Natural killer cell (primary cell): ENCODE data around the gene TRIM62. TPM values are rescaled to one million over a fixed set of nuclear protein-coding genes. Genes with fewer than 3 reads are reported as not detected.

ENCODE experiments used
- ATAC-seq, 3 donors: fragments of 150-1000 bp in 2 of 3; fragments of 200-7000 bp in 1 of 3; cut with Tn5 transposase; 1 replicate in 1 of 3; 2 replicates in 2 of 3; pipeline ENCODE4 v1.10.0; 2021; ENCODE audit warnings: mild to moderate bottlenecking in 2 of 3, moderate library complexity in 2 of 3
- DNase-seq, 2 donors: peaks; one replicate each; pipeline versions ENCODE4 v3.0.0 to v3.0.0-alpha.2; 2013 to 2021; ENCODE audit warnings: mixed read lengths in 1 of 2
- H3K27ac ChIP-seq: one replicate; pipeline ENCODE4 v1.5.1; 2013; ENCODE audit warnings: mild to moderate bottlenecking, low read length
- H3K27me3 ChIP-seq: one replicate; pipeline ENCODE4 v1.6.1; 2013; ENCODE audit warnings: low read length; ENCODE audit not compliant: control insufficient read depth, insufficient read depth
- H3K36me3 ChIP-seq: one replicate; pipeline ENCODE4 v1.6.1; 2013; ENCODE audit warnings: low read length; ENCODE audit not compliant: control insufficient read depth, insufficient read depth
- H3K4me1 ChIP-seq: one replicate; pipeline ENCODE4 v1.6.1; 2013; ENCODE audit warnings: low read length; ENCODE audit not compliant: control insufficient read depth, insufficient read depth
- H3K4me3 ChIP-seq: one replicate; pipeline ENCODE4 v1.5.1; 2013; ENCODE audit warnings: low read length
- H3K9me3 ChIP-seq: one replicate; pipeline ENCODE4 v1.6.1; 2013; ENCODE audit warnings: low read length; ENCODE audit not compliant: control insufficient read depth, insufficient read depth
- H3K27ac Mint-ChIP-seq, 2 donors: one replicate each; pipeline ENCODE4 v1.8.0; 2022; ENCODE audit warnings: mild to moderate bottlenecking in 2 of 2, mixed read lengths in 2 of 2, moderate library complexity in 1 of 2
- H3K27me3 Mint-ChIP-seq, 2 donors: one replicate each; pipeline ENCODE4 v1.8.0; 2022; ENCODE audit warnings: low read depth in 2 of 2, mixed read lengths in 2 of 2
- H3K36me3 Mint-ChIP-seq: one replicate; pipeline ENCODE4 v1.8.0; 2022; ENCODE audit warnings: mixed read lengths
- H3K4me1 Mint-ChIP-seq, 2 donors: one replicate each; pipeline ENCODE4 v1.8.0; 2022; ENCODE audit warnings: mixed read lengths in 2 of 2
- H3K4me3 Mint-ChIP-seq: one replicate; pipeline ENCODE4 v1.8.0; 2022; ENCODE audit warnings: mild to moderate bottlenecking, moderate library complexity, mixed read lengths
- H3K9me3 Mint-ChIP-seq, 2 donors: one replicate each; pipeline ENCODE4 v1.8.0; 2022; ENCODE audit warnings: mixed read lengths in 2 of 2
- WGBS: methylation state at CpG from one replicate; pipeline ENCODE4 v1.1.7; 2013; ENCODE audit warnings: missing lambda C conversion rate; ENCODE audit not compliant: insufficient coverage; 5-methylcytosine and 5-hydroxymethylcytosine counted together
- intact Hi-C: fragments of 100-400 bp; cut with micrococcal nuclease; formaldehyde crosslinking; loops from one replicate; pipeline ENCODE4 v1.14.2; 2022
- total RNA-seq, 4 donors: library from RNA; stranded (reverse); fragments of 120-200 nt in 1 of 4; gene quantifications; one replicate each; pipeline versions ENCODE4 v1.2.3 to v1.2.4, GENCODE V29; 2013 to 2022
- TF ChIP-seq, protein P1 (sequence below): fragments of 200-600 bp; IDR thresholded peaks from one replicate; pipeline ENCODE4 v1.8.0; 2022; ENCODE audit warnings: antibody characterized with exemption

The TRIM62 gene
- total RNA-seq, 3 donors from 2014 or later (not counting 1 experiment from before 2014, with no cell fraction given): 18.2 to 35.4 (median 23.2) TPM

DNA sequence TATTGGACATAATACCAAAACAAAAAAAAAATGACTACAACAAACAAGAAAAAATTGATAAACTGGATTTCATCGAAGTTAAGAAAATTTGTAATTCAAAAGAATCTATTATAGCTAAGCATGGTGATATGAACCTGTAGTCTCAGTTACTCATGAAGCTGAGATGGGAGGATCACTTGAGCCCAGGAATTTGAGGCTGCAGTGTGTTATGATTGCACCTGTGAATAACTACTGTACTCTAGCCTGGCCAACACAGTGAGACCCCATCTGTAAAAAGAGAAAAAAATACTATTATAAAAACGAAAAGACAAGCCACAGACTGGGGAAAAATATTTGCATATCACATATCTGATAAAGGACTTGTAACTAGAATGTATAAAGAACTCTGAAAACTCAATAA, 24.5 kb upstream of the TRIM62 start:
- no CpG with 5 or more reads among the region's 2 CpGs for WGBS
- H3K27ac Mint-ChIP-seq: no peak overlapping the region
- ATAC-seq (no peak), DNase-seq (no peak)
- H3K36me3 Mint-ChIP-seq: no peaks in the 10 kb centered on the region
- Histone ChIP-seq H3K36me3 (no peaks in the 10 kb centered on the region), H3K27ac (no peak overlapping the region), H3K4me3 (no peak overlapping the region), H3K9me3 (no peaks in the 10 kb centered on the region), H3K27me3 (no peaks in the 10 kb centered on the region), H3K4me1 (no peaks in the 10 kb centered on the region)
- no peaks in the 10 kb centered on the region for H3K9me3 Mint-ChIP-seq
- TF ChIP-seq, protein P1, sequence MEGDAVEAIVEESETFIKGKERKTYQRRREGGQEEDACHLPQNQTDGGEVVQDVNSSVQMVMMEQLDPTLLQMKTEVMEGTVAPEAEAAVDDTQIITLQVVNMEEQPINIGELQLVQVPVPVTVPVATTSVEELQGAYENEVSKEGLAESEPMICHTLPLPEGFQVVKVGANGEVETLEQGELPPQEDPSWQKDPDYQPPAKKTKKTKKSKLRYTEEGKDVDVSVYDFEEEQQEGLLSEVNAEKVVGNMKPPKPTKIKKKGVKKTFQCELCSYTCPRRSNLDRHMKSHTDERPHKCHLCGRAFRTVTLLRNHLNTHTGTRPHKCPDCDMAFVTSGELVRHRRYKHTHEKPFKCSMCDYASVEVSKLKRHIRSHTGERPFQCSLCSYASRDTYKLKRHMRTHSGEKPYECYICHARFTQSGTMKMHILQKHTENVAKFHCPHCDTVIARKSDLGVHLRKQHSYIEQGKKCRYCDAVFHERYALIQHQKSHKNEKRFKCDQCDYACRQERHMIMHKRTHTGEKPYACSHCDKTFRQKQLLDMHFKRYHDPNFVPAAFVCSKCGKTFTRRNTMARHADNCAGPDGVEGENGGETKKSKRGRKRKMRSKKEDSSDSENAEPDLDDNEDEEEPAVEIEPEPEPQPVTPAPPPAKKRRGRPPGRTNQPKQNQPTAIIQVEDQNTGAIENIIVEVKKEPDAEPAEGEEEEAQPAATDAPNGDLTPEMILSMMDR: no peak
- no peak overlapping the region for H3K4me3 Mint-ChIP-seq
- intact Hi-C loops: no loop called here
- peaks cover 43 to 51% of the 10 kb centered on the region in 2 donors for H3K27me3 Mint-ChIP-seq
- no peaks in the 10 kb centered on the region for H3K4me1 Mint-ChIP-seq

DNA sequence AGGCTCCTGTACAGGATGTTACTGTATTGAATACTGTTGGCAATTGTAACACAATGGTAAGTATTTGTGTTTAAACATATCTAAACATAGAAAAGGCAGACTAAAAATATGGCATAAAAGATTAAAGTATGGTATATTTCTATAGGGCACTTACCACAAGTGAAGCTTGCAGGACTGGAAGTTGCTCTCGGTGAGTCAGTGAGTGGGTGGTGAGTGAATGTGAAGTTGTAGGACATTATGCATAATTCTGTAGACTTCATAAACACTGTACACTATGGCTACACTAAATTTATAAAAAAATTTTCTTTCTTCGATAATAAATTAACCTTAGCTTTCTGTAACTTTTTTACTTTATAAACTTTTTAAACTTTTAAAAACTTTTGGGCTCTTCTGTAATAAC, 13.7 kb upstream of the TRIM62 start:
- no peak overlapping the region for H3K27ac ChIP-seq
- TF ChIP-seq, protein P1: no peak
- H3K27me3 Mint-ChIP-seq: peaks cover 30 to 49% of the 10 kb centered on the region in 2 donors

DNA sequence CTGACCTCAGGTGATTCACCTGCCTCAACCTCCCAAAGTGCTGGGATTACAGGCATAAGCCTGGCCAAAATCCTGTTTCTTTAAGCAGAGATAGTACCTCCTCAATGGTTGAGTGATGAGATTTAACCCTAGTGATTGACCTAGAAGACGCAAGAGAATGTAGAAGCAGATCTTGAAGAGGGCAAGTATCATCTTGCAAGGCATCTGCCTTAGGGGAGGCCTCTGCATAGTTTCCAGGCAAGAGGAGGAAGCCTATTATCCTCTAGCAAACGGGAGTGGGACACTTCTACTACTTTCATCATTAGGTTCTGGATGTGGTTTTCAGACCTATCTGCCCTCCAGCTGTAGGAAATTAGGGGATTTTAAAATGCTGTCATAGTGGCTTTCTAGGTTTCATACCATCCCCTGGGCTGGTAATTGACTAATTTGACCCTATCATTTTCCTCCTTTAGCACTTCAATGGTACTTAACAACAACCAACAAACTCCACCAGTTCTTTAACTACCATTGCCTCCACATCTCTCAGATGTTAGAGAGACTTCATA, 10.0 kb upstream of the TRIM62 start:
- DNase-seq (no peak), ATAC-seq (no peak)
- TF ChIP-seq, protein P1: no peak
- no peak overlapping the region for H3K27ac ChIP-seq
- Mint-ChIP-seq H3K27me3 (peaks cover 16 to 21% of the 10 kb centered on the region in 2 donors), H3K36me3 (no peaks in the 10 kb centered on the region), H3K9me3 (no peaks in the 10 kb centered on the region), H3K4me1 (peaks cover 0 to 9% of the 10 kb centered on the region in 2 donors), H3K27ac (no peak overlapping the region), H3K4me3 (no peak overlapping the region)
- intact Hi-C loops: no loop called here
- 100% methylated on average over 1 of the region's 2 CpGs for WGBS
- H3K36me3 ChIP-seq: no peaks in the 10 kb centered on the region
- peaks cover 4% of the 10 kb centered on the region for H3K4me1 ChIP-seq
- H3K9me3 ChIP-seq: no peaks in the 10 kb centered on the region
- H3K4me3 ChIP-seq: no peak overlapping the region
- peaks cover 4% of the 10 kb centered on the region for H3K27me3 ChIP-seq

More for the DNA sequence above, 13.7 kb upstream of the TRIM62 start:
- Histone ChIP-seq H3K36me3 (no peaks in the 10 kb centered on the region), H3K9me3 (no peaks in the 10 kb centered on the region), H3K4me1 (peaks cover 3% of the 10 kb centered on the region), H3K4me3 (no peak overlapping the region), H3K27me3 (peaks cover 6% of the 10 kb centered on the region)
- WGBS: 67% methylated on average over 1 of the region's 2 CpGs
- H3K4me3 Mint-ChIP-seq: no peak overlapping the region
- H3K9me3 Mint-ChIP-seq: no peaks in the 10 kb centered on the region
- intact Hi-C loops: no loop called here
- H3K27ac Mint-ChIP-seq: no peak overlapping the region
- ATAC-seq (no peak), DNase-seq (no peak)
- no peaks in the 10 kb centered on the region for H3K36me3 Mint-ChIP-seq
- H3K4me1 Mint-ChIP-seq: peaks cover 0 to 5% of the 10 kb centered on the region in 2 donors

DNA sequence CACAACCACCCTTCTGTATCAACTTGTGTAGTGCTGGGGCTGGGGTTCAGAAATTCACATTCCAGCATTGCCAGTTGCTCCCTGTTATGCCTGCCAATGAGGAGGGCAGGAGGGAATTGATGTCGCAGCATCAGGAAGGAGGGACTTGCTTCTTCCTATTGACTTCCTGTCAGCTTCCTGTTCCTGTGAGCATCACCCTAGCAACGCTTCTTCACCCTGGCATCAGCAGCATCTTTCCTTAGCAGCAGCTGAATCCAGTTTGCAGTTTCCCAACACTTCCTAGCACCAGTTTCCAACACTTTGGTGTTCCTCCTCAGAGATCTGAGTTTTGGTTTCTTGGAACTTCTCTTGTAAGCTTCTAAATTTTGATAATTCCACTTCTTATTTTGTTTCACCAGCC, 8.9 kb upstream of the TRIM62 start:
- intact Hi-C loops: no loop called here
- Mint-ChIP-seq H3K27me3 (peaks cover 18 to 26% of the 10 kb centered on the region in 2 donors), H3K36me3 (no peaks in the 10 kb centered on the region), H3K27ac (no peak overlapping the region), H3K4me1 (peaks cover 0 to 9% of the 10 kb centered on the region in 2 donors), H3K9me3 (no peaks in the 10 kb centered on the region), H3K4me3 (no peak overlapping the region)
- Histone ChIP-seq H3K36me3 (no peaks in the 10 kb centered on the region), H3K9me3 (no peaks in the 10 kb centered on the region), H3K4me3 (no peak overlapping the region), H3K27me3 (peaks cover 6% of the 10 kb centered on the region), H3K4me1 (peaks cover 4% of the 10 kb centered on the region), H3K27ac (no peak overlapping the region)
- ATAC-seq (peak in 2 of 3 donors; percentile 5 to 42), DNase-seq (peak in 1 of 2 donors; percentile 28)
- TF ChIP-seq, protein P1: no peak
- WGBS: 37% methylated on average over 2 of the region's 2 CpGs
